ENCODE measurements around the gene CD58. TPM values are rescaled to one million over a fixed set of nuclear protein-coding genes. Genes with fewer than 3 reads are reported as not detected.

CD58 gene
- total RNA-seq, 4 donors from 2014 or later, result 23.7 to 33.4 (median 28.0) TPM

GRCh38 chr1:116501125-116501869 lies 69.5 kb downstream of the CD58 start:
- DNase-seq (ENCODE audit: low spot score in 2 of 2), result no peak
- Histone ChIP-seq H3K27me3 (no peaks in the 10 kb centered on the region), H3K4me1 (peaks cover 48% of the 10 kb centered on the region), H3K4me3 (no peak overlapping the region), H3K36me3 (no peaks in the 10 kb centered on the region), H3K9me3 (no peaks in the 10 kb centered on the region), H3K27ac (no peak overlapping the region)
- 78% methylated on average over 9 of the region's 9 CpGs for WGBS
- TF ChIP-seq POLR2A (IDR thresholded peaks at IDR 0.05), result no peak
- no peak for TF ChIP-seq CTCF (IDR thresholded peaks at IDR 0.05)
- no peak for TF ChIP-seq POLR2AphosphoS5 (IDR thresholded peaks at IDR 0.05)
- TF ChIP-seq EP300 (IDR thresholded peaks at IDR 0.05), result no peak

GRCh38 chr1:116498789-116499628 lies 71.8 kb downstream of the CD58 start:
- H3K36me3 ChIP-seq, result no peaks in the 10 kb centered on the region
- no peak for TF ChIP-seq POLR2A (IDR thresholded peaks at IDR 0.05)
- peak; percentile 76 to 88 for TF ChIP-seq CTCF (IDR thresholded peaks at IDR 0.05)
- no peak overlapping the region for H3K4me3 ChIP-seq
- 52% methylated on average over 13 of the region's 13 CpGs for WGBS
- H3K27ac ChIP-seq, result no peak overlapping the region
- peaks cover 57% of the 10 kb centered on the region for H3K4me1 ChIP-seq
- no peaks in the 10 kb centered on the region for H3K27me3 ChIP-seq
- H3K9me3 ChIP-seq, result no peaks in the 10 kb centered on the region
- DNase-seq (ENCODE audit: low spot score in 2 of 2), result no peak

GRCh38 chr1:116497656-116498055 lies 73.2 kb downstream of the CD58 start:
- no peaks in the 10 kb centered on the region for H3K9me3 ChIP-seq
- H3K4me3 ChIP-seq, result no peak overlapping the region
- H3K27me3 ChIP-seq, result no peaks in the 10 kb centered on the region
- no peak for DNase-seq (ENCODE audit: low spot score in 2 of 2)
- 58% methylated on average over 4 of the region's 4 CpGs for WGBS
- no peaks in the 10 kb centered on the region for H3K36me3 ChIP-seq
- TF ChIP-seq POLR2AphosphoS5 (IDR thresholded peaks at IDR 0.05) (no peak), EP300 (IDR thresholded peaks at IDR 0.05) (no peak), CTCF (IDR thresholded peaks at IDR 0.05) (no peak), POLR2A (IDR thresholded peaks at IDR 0.05) (no peak)
- H3K27ac ChIP-seq, result peak overlapping the region; percentile 23
- H3K4me1 ChIP-seq, result peaks cover 54% of the 10 kb centered on the region

DNA sequence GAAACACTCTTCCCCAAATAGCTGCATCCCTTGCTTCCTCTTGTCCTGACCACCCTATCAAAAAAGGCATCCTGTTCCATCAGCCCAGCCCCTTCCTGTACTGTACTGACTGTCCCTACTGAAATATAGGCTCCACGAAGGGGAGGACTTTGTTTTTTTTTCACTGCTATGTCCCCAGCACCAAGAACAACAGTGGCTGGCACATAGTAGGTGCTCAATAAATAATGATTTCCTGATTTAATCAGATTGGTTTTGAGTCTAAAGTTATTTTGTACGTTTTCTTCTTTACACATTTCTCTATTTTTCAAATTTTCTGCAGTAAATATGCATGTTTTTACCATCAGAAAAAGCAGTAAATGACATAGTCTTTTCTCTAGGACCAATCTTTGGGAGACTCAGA lies 73.9 kb downstream of the CD58 start:
- TF ChIP-seq EP300 (IDR thresholded peaks at IDR 0.05) (no peak), CTCF (IDR thresholded peaks at IDR 0.05) (no peak), POLR2AphosphoS5 (IDR thresholded peaks at IDR 0.05) (no peak), POLR2A (IDR thresholded peaks at IDR 0.05) (no peak)
- Histone ChIP-seq H3K9me3 (no peaks in the 10 kb centered on the region), H3K36me3 (no peaks in the 10 kb centered on the region), H3K4me3 (no peak overlapping the region), H3K4me1 (peaks cover 54% of the 10 kb centered on the region), H3K27ac (no peak overlapping the region), H3K27me3 (no peaks in the 10 kb centered on the region)
- 89% methylated on average over 2 of the region's 2 CpGs for WGBS
- no peak for DNase-seq (ENCODE audit: low spot score in 2 of 2)

DNA sequence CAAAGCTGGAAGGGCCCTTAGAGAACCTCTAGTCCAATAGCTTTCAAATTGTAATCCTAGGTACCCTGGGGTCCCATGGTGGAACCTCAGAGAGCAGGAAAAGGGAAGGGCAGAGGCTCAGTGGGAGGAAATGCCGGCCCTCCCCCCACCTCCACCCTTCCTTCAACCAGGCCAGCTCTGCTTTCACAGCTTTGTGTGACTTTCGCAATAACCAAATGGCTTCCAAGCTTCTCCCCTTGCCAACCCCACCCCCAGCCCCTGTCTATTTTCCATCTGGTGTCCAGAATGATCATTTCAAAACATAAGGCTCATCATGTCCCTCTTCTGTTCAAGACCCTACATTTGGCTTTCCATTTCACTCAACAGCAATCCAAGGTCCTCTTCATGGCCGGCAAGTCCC lies 74.4 kb downstream of the CD58 start:
- no peaks in the 10 kb centered on the region for H3K27me3 ChIP-seq
- H3K36me3 ChIP-seq, result no peaks in the 10 kb centered on the region
- DNase-seq (ENCODE audit: low spot score in 2 of 2), result peak in 1 of 2 donors; percentile 79
- H3K4me1 ChIP-seq, result peaks cover 50% of the 10 kb centered on the region
- no peaks in the 10 kb centered on the region for H3K9me3 ChIP-seq
- TF ChIP-seq CTCF (IDR thresholded peaks at IDR 0.05) (no peak), EP300 (IDR thresholded peaks at IDR 0.05) (no peak), POLR2AphosphoS5 (IDR thresholded peaks at IDR 0.05) (no peak), POLR2A (IDR thresholded peaks at IDR 0.05) (no peak)
- peak overlapping the region; percentile 49 for H3K27ac ChIP-seq
- no peak overlapping the region for H3K4me3 ChIP-seq
- WGBS, result 62% methylated on average over 3 of the region's 3 CpGs

Data from suprapubic skin (tissue), 4 donors.